HCT116 (cell line): ENCODE data around the gene FCHSD2.

Experiments used
- POLR2AphosphoS5 ChIP-seq: IDR thresholded peaks from 2 replicates; pipeline ENCODE4 v1.6.1; 2011; ENCODE audit warnings: mild to moderate bottlenecking, low read depth, low read length, moderate library complexity
- SRF ChIP-seq: IDR thresholded peaks from 2 replicates; pipeline ENCODE4 v1.6.1; 2012; ENCODE audit warnings: low read depth
- TF ChIP-seq, protein P1 (sequence below): IDR thresholded peaks from 2 replicates; pipeline ENCODE4 v1.6.1; 2012
- TF ChIP-seq, protein P2 (sequence below), 3 experiments: fragments of 200-600 bp in 1 of 3; sonication (generic) in 1 of 3; IDR thresholded peaks in 2 of 3; conservative IDR thresholded peaks in 1 of 3; 2 replicates each; pipeline ENCODE4 v1.5.1; 2012 to 2017; ENCODE audit warnings: low read depth in 2 of 3, low read length in 2 of 3, antibody characterized with exemption in 1 of 3, borderline replicate concordance in 1 of 3, control low read depth in 1 of 3, mild to moderate bottlenecking in 1 of 3, mixed read lengths in 1 of 3, mixed run types in 1 of 3, moderate library complexity in 1 of 3; ENCODE audit not compliant: insufficient read depth in 1 of 3
- TF ChIP-seq, protein P3 (sequence below): IDR thresholded peaks from 2 replicates; pipeline ENCODE4 v1.6.1; 2012

DNA sequence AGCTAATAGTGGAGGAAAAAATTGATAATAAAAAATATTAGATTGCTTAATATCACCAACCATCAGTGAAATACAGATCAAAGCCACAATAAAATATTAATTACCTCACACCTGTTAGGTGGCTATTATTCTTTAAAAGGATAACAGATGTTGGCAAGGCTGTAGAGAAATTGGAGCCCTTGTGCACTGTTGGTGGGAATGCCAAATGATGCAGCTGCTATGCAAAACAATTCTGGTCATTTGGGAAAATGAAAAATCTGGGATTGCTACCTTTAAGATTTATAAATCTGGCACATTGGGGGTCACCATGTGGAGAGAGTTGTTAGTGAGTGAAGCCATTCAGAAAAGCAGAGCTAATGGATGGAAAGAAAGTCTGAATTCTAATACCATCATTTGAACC is 143.4 kb downstream of the FCHSD2 start:
- TF ChIP-seq, protein P1, sequence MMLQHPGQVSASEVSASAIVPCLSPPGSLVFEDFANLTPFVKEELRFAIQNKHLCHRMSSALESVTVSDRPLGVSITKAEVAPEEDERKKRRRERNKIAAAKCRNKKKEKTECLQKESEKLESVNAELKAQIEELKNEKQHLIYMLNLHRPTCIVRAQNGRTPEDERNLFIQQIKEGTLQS = no peak
- no peak for TF ChIP-seq SRF
- TF ChIP-seq, protein P2, sequence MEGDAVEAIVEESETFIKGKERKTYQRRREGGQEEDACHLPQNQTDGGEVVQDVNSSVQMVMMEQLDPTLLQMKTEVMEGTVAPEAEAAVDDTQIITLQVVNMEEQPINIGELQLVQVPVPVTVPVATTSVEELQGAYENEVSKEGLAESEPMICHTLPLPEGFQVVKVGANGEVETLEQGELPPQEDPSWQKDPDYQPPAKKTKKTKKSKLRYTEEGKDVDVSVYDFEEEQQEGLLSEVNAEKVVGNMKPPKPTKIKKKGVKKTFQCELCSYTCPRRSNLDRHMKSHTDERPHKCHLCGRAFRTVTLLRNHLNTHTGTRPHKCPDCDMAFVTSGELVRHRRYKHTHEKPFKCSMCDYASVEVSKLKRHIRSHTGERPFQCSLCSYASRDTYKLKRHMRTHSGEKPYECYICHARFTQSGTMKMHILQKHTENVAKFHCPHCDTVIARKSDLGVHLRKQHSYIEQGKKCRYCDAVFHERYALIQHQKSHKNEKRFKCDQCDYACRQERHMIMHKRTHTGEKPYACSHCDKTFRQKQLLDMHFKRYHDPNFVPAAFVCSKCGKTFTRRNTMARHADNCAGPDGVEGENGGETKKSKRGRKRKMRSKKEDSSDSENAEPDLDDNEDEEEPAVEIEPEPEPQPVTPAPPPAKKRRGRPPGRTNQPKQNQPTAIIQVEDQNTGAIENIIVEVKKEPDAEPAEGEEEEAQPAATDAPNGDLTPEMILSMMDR (IDR thresholded peaks at IDR 0.05 in 2 of 3, conservative IDR thresholded peaks at IDR 0.05 in 1 of 3; ENCODE audit: borderline replicate concordance in 1 of 3, insufficient read depth in 1 of 3, low read depth in 2 of 3, low read length in 2 of 3) = no peak
- no peak for TF ChIP-seq POLR2AphosphoS5
- TF ChIP-seq, protein P3, sequence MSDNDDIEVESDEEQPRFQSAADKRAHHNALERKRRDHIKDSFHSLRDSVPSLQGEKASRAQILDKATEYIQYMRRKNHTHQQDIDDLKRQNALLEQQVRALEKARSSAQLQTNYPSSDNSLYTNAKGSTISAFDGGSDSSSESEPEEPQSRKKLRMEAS = no peak
